Glomerular endothelial cell (primary cell): ENCODE results near the gene NACC1. TPM values are rescaled to one million over a fixed set of nuclear protein-coding genes. Genes with fewer than 3 reads are reported as not detected.
"Not testable (repeated sequence)": the region's sequence is repeated elsewhere in the genome, so short reads cannot be mapped to it uniquely, and the experiment has no call there.

Source experiments
- DNase-seq: peaks from one replicate; pipeline ENCODE4 v3.0.0-alpha.2; 2011; ENCODE audit warnings: low read depth, low spot score; ENCODE audit errors: extremely low read depth
- total RNA-seq: library from RNA; depleted of rRNA; stranded (reverse); fragments of >200 nt; gene quantifications from 2 replicates; pipeline ENCODE4 v1.2.3, GENCODE V29; 2015

NACC1 gene
- total RNA-seq, 1 donor from 2014 or later: 99.9 TPM

GRCh38 chr19:13160557-13160956, 42.5 kb downstream of the NACC1 start:
- no peak for DNase-seq

GRCh38 chr19:13162724-13163608, 44.9 kb downstream of the NACC1 start:
- DNase-seq: no peak

GRCh38 chr19:13163609-13164342, 45.7 kb downstream of the NACC1 start:
- DNase-seq: no peak

- no peak for DNase-seq
These were observed 46.5 kb downstream of the NACC1 start for GRCh38 chr19:13164343-13165161.

- no peak for DNase-seq
These were observed 47.3 kb downstream of the NACC1 start for GRCh38 chr19:13165162-13165997.

- DNase-seq: not testable (repeated sequence)
These were observed 48.1 kb downstream of the NACC1 start for GRCh38 chr19:13166151-13166550.

- no peak for DNase-seq
These were observed 51.7 kb downstream of the NACC1 start for GRCh38 chr19:13169769-13170168.

- DNase-seq: no peak
These were observed 53.1 kb downstream of the NACC1 start for GRCh38 chr19:13171146-13171545.

GRCh38 chr19:13172346-13173138, 54.5 kb downstream of the NACC1 start:
- no peak for DNase-seq

- DNase-seq: no peak
These were observed 55.2 kb downstream of the NACC1 start for GRCh38 chr19:13173139-13173737.

GRCh38 chr19:13176345-13176744, 58.3 kb downstream of the NACC1 start:
- DNase-seq: no peak

GRCh38 chr19:13177584-13177983, 59.5 kb downstream of the NACC1 start:
- not testable (repeated sequence) for DNase-seq

- DNase-seq: not testable (repeated sequence)
These were observed 60.2 kb downstream of the NACC1 start for GRCh38 chr19:13178291-13178690.

- DNase-seq: no peak
These were observed 63.8 kb downstream of the NACC1 start for GRCh38 chr19:13181747-13182388.

GRCh38 chr19:13184926-13185325, 66.9 kb downstream of the NACC1 start:
- DNase-seq: not testable (repeated sequence)

GRCh38 chr19:13185763-13186657, 67.9 kb downstream of the NACC1 start:
- DNase-seq: not testable (repeated sequence)

GRCh38 chr19:13186688-13187087, 68.6 kb downstream of the NACC1 start:
- not testable (repeated sequence) for DNase-seq
